ENCODE results near the gene MAP1S.

GRCh38 chr19:17673937-17674799 is 45.1 kb upstream of the MAP1S start:
- no peak for TF ChIP-seq POLR2A (IDR thresholded peaks at IDR 0.05)
- TF ChIP-seq CTCF (IDR thresholded peaks at IDR 0.05) = no peak
- no peak for TF ChIP-seq POLR2AphosphoS5 (IDR thresholded peaks at IDR 0.05)
- no peak for TF ChIP-seq EP300 (IDR thresholded peaks at IDR 0.05; ENCODE audit: low read depth)

All from transverse colon (tissue), 4 donors.